ENCODE data around the gene FBXL19. TPM values are rescaled to one million over a fixed set of nuclear protein-coding genes. Genes with fewer than 3 reads are reported as not detected.
A peak's percentile ranks its signal among the peaks of the same experiment; 100 is the strongest.

FBXL19 gene
- total and polyA plus RNA-seq, 9 of the 15 experiments (the other 6 are each of a cell fraction or from before 2014, with no cell fraction given): 0.13 to 48.0 (median 13.5) TPM; not detected in 1

- Histone ChIP-seq H4K20me1 (replicated peaks; ENCODE audit: control insufficient read depth, insufficient read depth, low read length) (no peaks in the 10 kb centered on the region), H3K27ac (ENCODE audit: extremely low read depth, low read depth, low read length) (no peak overlapping the region), H3K27me3 (ENCODE audit: control insufficient read depth in 2 of 2, insufficient read depth in 2 of 2, low read length in 2 of 2) (no peaks in the 10 kb centered on the region), H2AFZ (ENCODE audit: low read depth, low read length) (no peak overlapping the region), H3K79me2 (ENCODE audit: control insufficient read depth, insufficient read depth, low read length) (peaks cover 28% of the 10 kb centered on the region), H3K4me2 (ENCODE audit: insufficient read depth, low read length) (no peak overlapping the region), H3K9me1 (ENCODE audit: control insufficient read depth, insufficient read depth, low read length) (peaks cover 4% of the 10 kb centered on the region), H3K4me1 (replicated peaks in 1 of 2; ENCODE audit: control insufficient read depth in 2 of 2, insufficient read depth in 2 of 2, low read length in 2 of 2) (peaks cover 22 to 50% of the 10 kb centered on the region in 2 experiments), H3K36me3 (ENCODE audit: control insufficient read depth, insufficient read depth, low read length) (peaks cover 54% of the 10 kb centered on the region; the same call in 2 of the 3 replicates), H3K9ac (ENCODE audit: insufficient read depth in 1 of 2, low read depth in 2 of 2, low read length in 2 of 2) (peak overlapping the region in 1 of 2 experiments; percentile 22; a peak in 1 of 4 replicates), H3K4me3 (no peak overlapping the region), H3K9me3 (replicated peaks; ENCODE audit: control insufficient read depth, insufficient read depth, low read depth, low read length) (no peaks in the 10 kb centered on the region)
- in situ Hi-C loops (cut with MboI) (no loop called here), intact Hi-C loops (cut with micrococcal nuclease) (no loop called here)
- CTCF ChIA-PET (ENCODE audit: low intra/inter-chr PET ratio): no interaction called here
- POLR2A ChIA-PET: interaction anchor here (0.6 to 1.2 kb wide), 3 partner anchors 127 to 233 kb away, joined by 3 to 4 read pairs (median 3); partner anchors contain the start of genes FUS, ZNF646 and ZNF668
- ATAC-seq (no peak), FAIRE-seq (no peak), DNase-seq (ENCODE audit: extremely low read depth in 1 of 4, low spot score in 3 of 4) (no peak)
- BruUV-seq (replicated peaks): no TSS peak
- 91% methylated on average over 33 of the region's 38 CpGs for WGBS (ENCODE audit: insufficient coverage, low coverage, missing lambda C conversion rate)
- TF ChIP-seq POLR3G (IDR thresholded peaks at IDR 0.05; ENCODE audit: extremely low read depth, insufficient read length, insufficient replicate concordance): no peak
- no peak for TF ChIP-seq PML (IDR thresholded peaks at IDR 0.05; ENCODE audit: low read length)
- no peak for TF ChIP-seq SRSF9 (IDR thresholded peaks at IDR 0.05; ENCODE audit: borderline replicate concordance, low read depth, low read length)
- no peak for TF ChIP-seq ZNF224 (CRISPR knock-in tag; IDR thresholded peaks at IDR 0.05)
- TF ChIP-seq MTA2 (IDR thresholded peaks at IDR 0.05; ENCODE audit: low read depth): no peak
- no peak for TF ChIP-seq KLF16 (IDR thresholded peaks at IDR 0.05)
- TF ChIP-seq FOXJ2 (tag; IDR thresholded peaks at IDR 0.05): no peak
- TF ChIP-seq SMAD2 (IDR thresholded peaks at IDR 0.05; ENCODE audit: low read depth, low read length): no peak
- TF ChIP-seq ARID3A (IDR thresholded peaks at IDR 0.05; ENCODE audit: borderline replicate concordance, low read depth, low read length): no peak
- no peak for TF ChIP-seq ATF7 (IDR thresholded peaks at IDR 0.05)
These were observed 23.5 kb downstream of the FBXL19 start for GRCh38 chr16:30946671-30947540.

Measured in K562 (cell line).